A673 (cell line): ENCODE data around the gene ZNF529. TPM values are rescaled to one million over a fixed set of nuclear protein-coding genes. Genes with fewer than 3 reads are reported as not detected.

Source experiments
- BruUV-seq: library from RNA; stranded (reverse); fragments of 400-500 nt; replicated peaks from 2 replicates; lab custom pipeline; 2021; lab: Mats Ljungman, UMichigan
- CTCF ChIA-PET: fragments of 300-600 bp; sonication (Branson Sonifier 250); formaldehyde crosslinking; loops from one replicate; lab custom pipeline; 2022; ENCODE audit warnings: antibody characterized with exemption; lab: Charles Lee
- POLR2A ChIA-PET: fragments of 300-600 bp; sonication (Branson Sonifier 250); formaldehyde crosslinking; loops from one replicate; lab custom pipeline; 2022; ENCODE audit warnings: antibody characterized with exemption; ENCODE audit not compliant: low non-redundant PET; lab: Charles Lee
- DNase-seq: peaks from one replicate; pipeline ENCODE4 v3.0.0-alpha.2; 2015; ENCODE audit warnings: low spot score
- H3K27ac ChIP-seq: fragments of 200-600 bp; sonication (generic); 2 replicates; pipeline ENCODE4 v1.5.1; 2016; ENCODE audit warnings: mixed run types, low read depth, mild to moderate bottlenecking, mixed read lengths, antibody characterized with exemption, low read length; ENCODE audit not compliant: poor library complexity, severe bottlenecking
- H3K27me3 ChIP-seq: fragments of 200-600 bp; sonication (generic); replicated peaks from 2 replicates; pipeline ENCODE4 v1.6.1; 2017; ENCODE audit warnings: mixed run types, low read depth, mild to moderate bottlenecking, mixed read lengths, antibody characterized with exemption, low read length; ENCODE audit not compliant: insufficient read depth, poor library complexity
- H3K36me3 ChIP-seq: fragments of 200-600 bp; sonication (generic); 2 replicates; pipeline ENCODE4 v1.6.1; 2016; ENCODE audit warnings: mixed run types, mild to moderate bottlenecking, mixed read lengths, antibody characterized with exemption, low read length; ENCODE audit not compliant: insufficient read depth, poor library complexity, severe bottlenecking
- H3K4me1 ChIP-seq: fragments of 200-600 bp; sonication (generic); 2 replicates; pipeline ENCODE4 v1.6.1; 2017; ENCODE audit warnings: mixed run types, mild to moderate bottlenecking, mixed read lengths, antibody characterized with exemption, low read length; ENCODE audit not compliant: insufficient read depth, poor library complexity, severe bottlenecking
- H3K4me3 ChIP-seq: fragments of 200-600 bp; sonication (generic); 2 replicates; pipeline ENCODE4 v1.5.1; 2016; ENCODE audit warnings: low read depth, mixed run types, mild to moderate bottlenecking, mixed read lengths, low read length; ENCODE audit not compliant: poor library complexity, severe bottlenecking
- H3K9me3 ChIP-seq: fragments of 200-600 bp; sonication (generic); 2 replicates; pipeline ENCODE4 v1.6.1; 2016; ENCODE audit warnings: mixed run types, low read depth, mild to moderate bottlenecking, mixed read lengths, antibody characterized with exemption, low read length; ENCODE audit not compliant: poor library complexity, severe bottlenecking
- CTCF ChIP-seq: fragments of 300-800, 200-600 bp; sonication (generic); conservative IDR thresholded peaks from 2 replicates; pipeline ENCODE4 v1.5.1; 2017; ENCODE audit warnings: low read depth, mild to moderate bottlenecking, antibody characterized with exemption, low read length, moderate library complexity, mixed read lengths
- EZH2 ChIP-seq: fragments of 200-600 bp; sonication (generic); IDR thresholded peaks from 2 replicates; pipeline ENCODE4 v1.6.1; 2017; ENCODE audit warnings: borderline replicate concordance, low read depth, mild to moderate bottlenecking, mixed read lengths, antibody characterized with exemption, low read length; ENCODE audit not compliant: poor library complexity, severe bottlenecking
- intact Hi-C: fragments of 100-400 bp; cut with micrococcal nuclease; formaldehyde crosslinking; loops from one replicate; pipeline ENCODE4 v1.10.0; 2022; ENCODE audit not compliant: unreplicated experiment
- total RNA-seq: library from RNA; stranded (reverse); gene quantifications from 2 replicates; pipeline ENCODE4 v1.2.3, GENCODE V29; 2021

The ZNF529 gene
- total RNA-seq, 1 experiment from 2014 or later, result 17.8 TPM

DNA sequence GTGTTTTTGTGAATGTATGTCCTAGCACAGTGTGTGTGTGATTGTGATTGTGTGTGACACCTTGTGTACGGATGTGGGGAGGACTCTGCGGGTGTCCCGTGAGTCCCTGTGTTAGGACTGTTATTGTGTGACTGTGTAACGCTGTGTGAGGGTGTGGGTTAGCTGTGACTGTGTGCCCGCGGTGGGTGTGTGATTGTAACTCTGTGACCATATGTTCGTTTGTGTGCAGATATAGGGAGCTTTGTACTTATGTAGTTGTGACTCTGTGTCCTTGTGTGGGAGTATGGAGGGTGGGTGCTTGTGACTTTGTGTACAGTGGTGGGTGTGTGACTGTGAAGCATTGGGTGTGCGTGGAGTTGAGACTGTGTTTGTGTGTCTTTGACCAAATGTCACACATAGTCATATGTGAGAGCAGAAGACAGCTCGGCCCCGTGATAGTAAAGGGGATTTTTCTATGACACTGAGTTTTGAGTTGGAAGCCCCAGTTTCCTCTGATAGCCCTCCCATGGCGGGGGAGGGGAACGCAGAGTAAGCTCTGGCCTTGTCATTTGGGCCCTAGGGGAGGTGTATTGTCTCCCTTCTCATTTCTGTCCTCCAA lies 44.1 kb downstream of the ZNF529 start:
- peak overlapping the region; percentile 90 for H3K27ac ChIP-seq
- BruUV-seq, result TSS peak; percentile 73
- CTCF ChIA-PET, result no interaction called here

GRCh38 chr19:36528194-36528920 lies 44.7 kb downstream of the ZNF529 start, which contains the start of gene ZNF260:
ZNF260 (minus strand) TSS chr19:36528271; CDS start chr19:36515238, 13,033 bp downstream.
- intact Hi-C loops, result no loop called here
- POLR2A ChIA-PET, result interaction anchor here (0.6 kb wide), 1 partner anchor 38 kb away, joined by 3 read pairs; no protein-coding TSS in a partner anchor

More for the DNA sequence above, 44.1 kb downstream of the ZNF529 start:
- POLR2A ChIA-PET, result no interaction called here
- intact Hi-C loops, result no loop called here
- no peak for TF ChIP-seq EZH2
- no peak for TF ChIP-seq CTCF
- peak; percentile 14 for DNase-seq
- H3K9me3 ChIP-seq, result peaks cover 26% of the 10 kb centered on the region
- H3K27me3 ChIP-seq, result no peaks in the 10 kb centered on the region
- H3K4me1 ChIP-seq, result no peaks in the 10 kb centered on the region
- peak overlapping the region; percentile 77 for H3K4me3 ChIP-seq
- H3K36me3 ChIP-seq, result peaks cover 13% of the 10 kb centered on the region

DNA sequence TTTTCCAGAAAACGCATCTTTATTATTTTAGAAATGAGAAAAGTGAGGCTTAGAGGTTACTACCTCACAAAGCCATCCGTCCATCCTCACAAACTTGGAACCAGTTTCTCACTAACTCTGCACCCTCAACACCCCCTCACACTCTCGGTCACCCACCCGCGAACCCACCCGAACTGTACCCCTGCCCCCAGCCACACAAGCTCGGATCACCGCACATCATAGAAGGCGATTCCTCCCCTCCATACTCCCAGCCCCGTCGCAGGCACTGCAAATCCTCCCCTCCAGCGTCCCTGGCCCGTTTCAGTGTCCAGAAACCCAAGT lies 45.3 kb downstream of the ZNF529 start:
- POLR2A ChIA-PET, result no interaction called here
- intact Hi-C loops, result no loop called here
- Histone ChIP-seq H3K36me3 (peaks cover 21% of the 10 kb centered on the region), H3K27me3 (no peaks in the 10 kb centered on the region), H3K9me3 (peaks cover 27% of the 10 kb centered on the region), H3K4me1 (no peaks in the 10 kb centered on the region), H3K4me3 (peak overlapping the region; percentile 77), H3K27ac (peak overlapping the region; percentile 90)
- CTCF ChIA-PET, result no interaction called here
- TF ChIP-seq EZH2 (no peak), CTCF (no peak)
- DNase-seq, result no peak
- BruUV-seq, result no TSS peak

More at GRCh38 chr19:36528194-36528920, 44.7 kb downstream of the ZNF529 start, which contains the start of gene ZNF260:
- no TSS peak for BruUV-seq
- Histone ChIP-seq H3K9me3 (peaks cover 22% of the 10 kb centered on the region), H3K27ac (peak within 1 kb of the TSS; percentile 90), H3K4me3 (peak within 1 kb of the TSS; percentile 77), H3K27me3 (no peaks in the 10 kb centered on the region), H3K4me1 (no peaks in the 10 kb centered on the region), H3K36me3 (peaks cover 17% of the 10 kb centered on the region)
- no peak for TF ChIP-seq CTCF
- TF ChIP-seq EZH2, result no peak
- DNase-seq, result peak; percentile 94
- CTCF ChIA-PET, result no interaction called here
